GM18858 (cell line): ENCODE data around the gene ANKRD16.

Source experiments
- ATAC-seq: cut with Tn5 transposase; IDR thresholded peaks from one replicate; pipeline ENCODE4 v1.9.1; 2021; ENCODE audit not compliant: unreplicated experiment

The ANKRD16 gene

DNA sequence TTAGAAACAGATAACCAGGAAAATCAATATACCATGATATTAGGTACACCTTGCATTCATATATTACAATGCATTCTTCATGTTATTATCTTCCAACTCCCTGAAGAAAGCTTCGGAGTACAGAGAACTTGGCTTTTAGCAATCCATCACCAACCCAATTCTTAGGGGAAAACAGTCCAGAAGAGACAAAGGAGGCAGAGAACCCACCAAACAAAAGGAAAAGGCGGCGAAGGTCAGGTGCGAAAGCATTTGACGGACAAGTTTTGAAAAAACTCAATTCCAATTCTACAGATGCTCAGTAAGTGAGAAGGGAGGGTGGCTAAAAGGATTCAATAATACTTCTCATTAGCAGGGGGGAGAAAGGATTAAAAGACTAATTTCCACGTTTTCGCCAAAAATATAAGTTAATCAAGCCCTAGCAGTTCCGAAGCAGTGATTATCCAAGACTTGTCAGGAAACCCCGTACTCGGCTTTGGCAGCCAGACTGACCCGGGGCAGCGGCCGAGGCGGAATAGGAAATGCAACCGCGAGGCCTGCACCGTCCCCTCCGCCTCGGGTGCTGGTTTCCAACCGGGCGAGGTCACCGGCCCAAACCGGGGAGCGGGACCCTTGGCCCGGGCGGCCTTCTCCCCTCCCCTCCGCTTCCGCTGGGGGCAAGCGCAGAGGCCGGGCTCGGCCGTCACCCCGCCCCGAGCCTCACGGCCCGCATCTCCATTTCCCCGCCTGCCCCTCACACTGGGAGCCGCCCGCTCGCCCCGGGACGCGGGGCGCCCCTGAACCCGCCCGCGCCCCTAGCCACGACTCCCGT, 77.2 kb downstream of the ANKRD16 start:
- peak; percentile 11 for ATAC-seq
